NCI-H524 (cell line): Measurements from ENCODE around the gene MCTP1.

Source experiments
- DNase-seq, 2 experiments: peaks; one replicate each; lab custom pipeline; 2025; lab: John Stamatoyannopoulos, UW

Gene MCTP1

DNA sequence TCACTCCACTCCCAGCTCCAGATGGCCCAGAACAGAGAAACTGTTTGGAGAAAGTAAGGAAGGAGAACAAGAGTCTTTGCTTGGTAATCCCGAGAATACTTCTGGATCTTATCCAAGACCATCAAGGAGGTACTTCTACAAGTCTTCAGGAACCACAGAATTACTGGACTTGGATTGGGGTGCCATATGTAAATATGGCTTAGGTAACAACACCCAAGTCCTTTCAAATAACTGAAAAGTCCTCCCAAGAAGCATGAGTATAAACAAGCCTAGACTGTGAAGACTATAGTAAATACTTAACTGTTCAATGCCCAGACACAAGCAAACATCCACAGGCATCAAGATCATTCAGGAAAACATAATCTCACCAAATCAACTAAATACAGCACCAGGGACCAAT lies 170.0 kb downstream of the MCTP1 start:
- DNase-seq = no peak

- no peak for DNase-seq
Measured at GRCh38 chr5:95114305-95114704, 170.6 kb downstream of the MCTP1 start.

DNA sequence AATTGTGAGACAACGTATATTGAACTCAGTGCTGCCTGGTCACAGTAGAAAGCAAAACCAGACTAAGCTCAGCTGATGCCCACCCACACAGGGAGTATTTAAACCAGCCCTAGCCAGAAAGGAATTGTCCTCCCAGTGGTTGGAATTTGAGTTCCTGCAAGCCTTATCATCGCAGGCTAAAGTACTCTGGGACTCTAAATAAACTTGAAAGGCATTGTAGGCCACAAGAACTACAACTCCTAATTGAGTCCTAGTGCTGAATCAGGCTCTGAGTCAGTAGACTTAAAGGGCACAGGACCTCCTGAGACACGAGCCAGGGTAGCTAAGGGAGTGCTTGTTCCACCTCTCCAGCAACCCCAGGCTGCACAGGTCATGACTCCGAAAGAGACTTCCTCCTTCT lies 171.4 kb downstream of the MCTP1 start:
- no peak for DNase-seq

DNA sequence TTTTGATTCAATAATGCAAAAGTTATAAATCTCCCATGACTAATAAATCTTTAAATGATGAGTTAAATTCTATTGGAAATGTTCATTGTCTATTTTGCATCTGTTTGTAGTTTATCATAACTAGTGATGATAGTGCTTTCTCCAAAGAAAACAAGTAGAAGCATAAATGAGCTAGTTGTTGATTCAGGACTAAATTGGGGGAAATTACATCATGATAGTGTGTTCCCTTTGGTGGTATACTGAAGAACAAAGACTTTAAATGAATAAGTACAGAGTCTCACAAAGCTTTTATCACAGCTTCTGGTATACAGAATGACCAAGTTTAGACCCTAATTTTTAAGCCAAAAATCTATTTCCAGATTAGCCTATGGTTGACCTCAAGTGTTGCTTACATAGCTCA lies 173.8 kb downstream of the MCTP1 start:
- no peak for DNase-seq

- no peak for DNase-seq
Measured at GRCh38 chr5:95110118-95110517, 174.8 kb downstream of the MCTP1 start.

DNA sequence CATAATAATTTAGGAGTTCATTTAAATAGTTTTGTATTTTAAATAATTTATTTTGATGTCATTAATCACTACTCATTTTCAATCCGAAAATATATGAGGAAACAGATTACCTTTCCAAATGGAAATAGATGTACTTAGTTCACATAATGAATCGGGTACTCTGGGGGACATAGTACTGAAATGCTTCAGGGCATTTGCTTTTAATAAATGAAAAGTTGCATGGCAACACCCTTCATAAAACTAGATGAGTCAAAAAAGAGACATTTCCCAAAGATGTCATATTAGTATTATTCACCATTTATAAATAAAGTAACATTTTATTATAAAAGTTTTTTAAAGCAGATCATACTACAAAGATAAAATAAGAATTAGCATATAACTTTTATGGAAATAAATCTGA lies 177.8 kb downstream of the MCTP1 start:
- no peak for DNase-seq

DNA sequence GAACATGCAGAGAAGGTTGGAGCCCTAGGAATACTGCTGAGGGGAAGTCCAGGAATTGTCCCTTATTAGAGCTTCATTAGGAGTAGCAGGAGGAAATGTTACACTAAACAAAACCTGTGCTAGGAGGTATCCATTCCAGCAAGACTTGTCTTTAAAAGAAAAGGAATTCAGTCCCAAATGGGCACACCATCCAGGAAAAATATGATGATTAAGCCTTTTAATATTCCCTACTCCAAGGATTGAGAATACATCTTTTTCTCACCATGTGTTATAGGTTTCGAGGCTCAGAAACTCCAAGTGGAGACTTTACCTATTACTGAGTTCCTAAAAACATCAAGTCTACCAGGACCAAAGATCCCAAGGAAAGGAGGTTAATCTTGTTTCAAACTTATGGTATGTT lies 179.3 kb downstream of the MCTP1 start:
- no peak for DNase-seq

- no peak for DNase-seq
Measured at GRCh38 chr5:95102687-95103086, 182.2 kb downstream of the MCTP1 start.

GRCh38 chr5:95102080-95102479 lies 182.8 kb downstream of the MCTP1 start:
- peak; percentile 82 to 91 for DNase-seq

DNA sequence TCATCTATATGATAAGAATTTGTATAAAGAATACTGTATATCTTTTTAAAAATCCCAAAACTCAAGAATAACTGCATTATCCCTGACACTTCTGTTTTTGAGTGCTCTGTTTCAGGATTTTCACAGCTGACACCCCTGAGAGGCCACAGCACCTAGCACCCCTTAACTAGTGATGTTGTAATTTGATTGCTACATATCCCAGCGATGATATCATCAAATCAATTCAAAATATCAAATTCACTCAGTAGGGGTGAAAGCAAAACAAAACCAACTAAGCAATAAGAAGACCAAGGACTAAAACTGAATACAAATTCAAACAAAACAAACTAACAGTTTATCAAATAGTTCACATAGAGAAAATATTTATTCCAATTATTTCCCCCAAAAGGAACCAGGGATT lies 184.3 kb downstream of the MCTP1 start:
- no peak for DNase-seq

DNA sequence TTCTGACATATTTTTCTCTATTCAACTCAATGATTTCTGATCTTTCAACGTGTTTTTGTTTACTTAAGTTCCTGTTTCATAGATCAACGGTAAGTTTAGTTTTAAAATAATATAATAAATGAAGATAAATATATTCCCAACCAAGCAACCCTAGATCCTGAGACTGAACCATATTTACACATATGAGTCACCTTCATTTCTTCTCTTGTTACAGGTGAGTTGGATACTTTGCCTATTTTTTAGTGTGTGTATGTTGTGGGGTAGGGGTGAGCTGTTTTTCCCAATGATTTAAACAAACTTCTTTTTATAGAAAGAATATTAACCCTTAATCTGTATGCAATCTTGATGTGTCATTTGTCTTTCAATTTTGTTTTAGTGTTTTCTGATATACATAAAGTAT lies 186.9 kb downstream of the MCTP1 start:
- DNase-seq = no peak

DNA sequence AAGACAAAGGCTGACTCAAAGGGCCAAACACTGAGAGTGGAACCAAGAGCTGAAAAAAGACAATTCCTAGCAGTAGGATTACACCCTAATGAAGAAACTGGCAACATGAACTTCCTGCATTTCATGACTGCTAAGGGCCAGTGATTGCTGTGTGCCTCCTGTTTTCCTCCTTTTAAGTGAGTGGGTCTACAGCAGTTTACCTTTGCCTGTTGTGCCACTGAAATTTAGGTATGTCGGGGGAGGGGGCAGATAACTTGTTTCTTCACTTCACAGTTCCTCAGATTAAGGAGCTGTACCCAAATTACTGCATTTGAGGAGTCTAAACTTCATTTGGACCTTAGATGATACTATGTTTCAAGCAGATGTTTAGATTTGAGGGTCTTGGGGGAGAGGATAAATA lies 191.7 kb downstream of the MCTP1 start:
- DNase-seq = no peak

- no peak for DNase-seq
Measured at GRCh38 chr5:95090774-95091173, 194.1 kb downstream of the MCTP1 start.

GRCh38 chr5:95087816-95088317 lies 197.0 kb downstream of the MCTP1 start:
- DNase-seq = no peak

DNA sequence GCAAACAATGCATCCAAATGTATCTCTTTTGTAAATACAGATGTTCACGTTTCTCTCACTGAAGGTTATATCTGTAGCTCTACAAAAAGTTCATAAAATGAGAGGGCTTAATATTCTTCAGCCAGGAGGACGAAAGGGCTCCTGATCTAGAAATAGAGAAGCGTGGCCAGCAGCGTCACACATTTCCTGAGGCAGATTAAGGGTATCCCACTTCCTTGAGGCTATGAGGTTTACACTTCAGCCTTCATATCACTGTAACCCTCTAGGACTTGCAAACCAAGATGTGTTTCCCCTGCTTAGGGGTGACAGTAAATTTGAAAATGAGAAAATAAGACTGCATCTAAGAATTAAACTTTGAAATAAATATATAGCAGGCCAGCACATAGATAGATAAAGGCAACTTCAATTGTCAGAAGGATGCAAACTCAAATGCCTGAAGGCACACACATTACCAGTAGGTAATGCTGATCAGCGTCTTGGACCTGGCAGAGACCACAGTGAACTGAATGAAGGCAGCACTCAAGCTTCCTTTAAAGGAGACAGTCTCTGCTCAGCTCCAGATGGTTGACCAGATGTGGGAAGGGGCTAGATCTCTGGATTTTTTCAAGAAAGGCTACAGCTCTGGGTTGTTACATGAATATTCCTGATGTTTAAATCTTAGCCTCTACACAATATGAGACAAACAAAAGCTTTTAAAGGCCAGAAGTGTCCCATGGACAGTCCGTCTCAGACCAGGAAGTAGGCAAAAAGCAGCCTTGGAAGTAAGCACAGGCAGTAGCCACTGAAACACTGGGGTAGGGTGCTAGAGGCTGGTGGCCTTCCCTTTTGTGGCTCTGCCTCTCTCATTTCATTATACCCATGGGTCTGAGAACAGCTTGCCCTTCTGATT lies 197.7 kb downstream of the MCTP1 start:
- DNase-seq = no peak

DNA sequence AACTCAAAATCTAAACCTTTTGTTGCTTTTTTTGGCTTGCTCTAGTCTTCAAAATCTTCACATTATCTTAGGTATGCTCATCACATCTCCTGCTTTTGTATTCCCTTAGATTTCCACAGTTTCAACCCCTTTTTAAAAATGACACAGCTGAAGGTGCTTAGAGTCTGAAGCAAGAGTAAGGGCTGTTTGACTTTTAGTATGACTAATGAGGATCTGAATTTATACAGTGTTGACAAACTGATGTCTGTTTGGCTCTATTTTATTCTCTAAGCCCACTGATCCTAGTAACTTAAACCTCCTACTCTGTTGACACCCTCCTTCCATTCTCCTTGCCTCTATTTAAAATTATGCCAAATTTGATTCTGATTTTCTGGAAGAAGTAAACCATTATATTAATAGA lies 200.1 kb downstream of the MCTP1 start:
- no peak for DNase-seq

- DNase-seq = no peak
Measured at GRCh38 chr5:95083606-95084005, 201.3 kb downstream of the MCTP1 start.

DNA sequence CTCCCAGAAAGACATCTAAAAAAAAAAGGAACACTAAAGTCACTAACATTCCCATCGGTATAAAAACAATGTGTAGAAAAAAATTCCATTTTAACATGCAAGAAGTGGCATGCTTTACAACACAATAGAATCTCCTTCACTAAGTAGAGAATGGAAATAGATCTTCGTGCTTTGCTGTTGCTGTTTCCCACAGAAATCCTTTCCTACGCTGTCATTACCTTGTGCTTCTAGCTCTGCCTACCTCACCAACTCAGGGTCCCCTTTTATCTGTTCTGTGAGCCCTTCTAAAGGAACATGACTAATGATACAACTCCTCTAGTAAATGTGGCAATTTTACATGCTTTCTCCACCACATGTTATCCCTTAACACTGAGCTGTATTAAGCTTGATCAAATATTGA lies 202.9 kb downstream of the MCTP1 start:
- no peak for DNase-seq

DNA sequence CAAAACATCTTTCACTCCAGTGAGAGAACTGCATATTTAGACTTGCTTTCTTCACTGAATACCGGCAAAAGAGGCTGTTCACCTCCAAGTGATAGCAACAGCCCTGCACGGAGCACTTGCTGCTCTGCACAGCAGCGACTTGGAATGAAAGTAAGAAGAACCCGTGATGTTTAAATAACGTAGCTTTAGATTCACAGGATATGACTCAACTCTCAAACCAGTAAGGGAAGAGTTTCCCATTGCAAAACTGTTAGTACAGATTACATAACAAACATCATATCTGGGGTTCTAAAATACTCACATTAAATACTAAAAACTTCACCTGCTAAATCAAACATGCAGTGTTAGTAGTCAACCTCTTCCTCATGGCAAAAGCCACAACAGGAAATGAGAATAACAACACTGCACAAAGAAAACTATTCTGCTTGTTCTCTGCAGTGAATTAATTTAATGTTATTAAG lies 203.4 kb downstream of the MCTP1 start:
- no peak for DNase-seq

DNA sequence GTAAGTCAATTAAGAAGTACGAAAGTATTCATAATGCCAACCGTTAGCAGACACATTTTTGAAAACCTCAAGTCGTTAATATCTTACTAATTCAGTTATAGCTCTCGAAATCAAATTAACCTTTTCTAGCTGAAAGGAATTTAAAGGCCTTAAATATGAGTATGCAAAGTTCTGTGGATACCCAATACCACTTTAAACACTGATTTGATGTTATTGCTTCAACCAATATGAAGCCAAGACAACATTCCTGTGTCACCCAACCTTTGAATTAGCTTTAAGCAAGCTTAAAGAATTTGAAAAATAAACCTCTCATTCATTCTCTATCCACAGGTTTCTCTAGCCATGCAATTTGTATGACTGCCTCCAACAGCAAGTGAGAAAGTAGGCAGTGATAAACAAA lies 204.5 kb downstream of the MCTP1 start:
- no peak for DNase-seq

GRCh38 chr5:95080030-95080429 lies 204.9 kb downstream of the MCTP1 start:
- DNase-seq = no peak

DNA sequence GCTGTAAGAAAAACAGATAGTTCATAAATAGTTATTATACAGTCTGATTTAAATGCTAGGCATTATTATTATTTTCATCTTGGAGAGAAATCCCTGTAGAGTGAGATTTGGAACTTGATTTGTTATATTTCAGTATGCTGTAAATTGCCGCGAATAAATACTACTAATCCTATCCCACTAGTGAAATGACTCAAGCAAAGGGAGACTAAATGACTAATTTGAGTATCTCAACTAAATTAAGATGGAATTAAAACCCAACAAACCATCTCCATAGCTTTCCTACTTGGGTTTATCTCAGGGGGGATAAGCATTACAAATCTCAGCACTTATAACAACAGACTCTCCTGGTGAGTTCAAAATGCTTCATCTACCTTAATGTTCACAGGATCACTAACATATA lies 206.0 kb downstream of the MCTP1 start:
- DNase-seq = no peak

GRCh38 chr5:95076395-95077185 lies 208.3 kb downstream of the MCTP1 start:
- no peak for DNase-seq
